Activated CD4-positive, CD25-positive, alpha-beta regulatory T cell treated with anti-CD3 and anti-CD28 coated beads, Interleukin-2, amount 50 U/mL, for 16 hours (primary cell): ENCODE data around the gene MRPL2.
A peak's percentile ranks its signal among the peaks of the same experiment; 100 is the strongest.
"Not testable (repeated sequence)": the region's sequence is repeated elsewhere in the genome, so short reads cannot be mapped to it uniquely, and the experiment has no call there.

Source experiments
- DNase-seq: peaks from one replicate; pipeline ENCODE4 v3.0.0-alpha.2; 2020; ENCODE audit warnings: low read depth, low spot score

The MRPL2 gene

DNA sequence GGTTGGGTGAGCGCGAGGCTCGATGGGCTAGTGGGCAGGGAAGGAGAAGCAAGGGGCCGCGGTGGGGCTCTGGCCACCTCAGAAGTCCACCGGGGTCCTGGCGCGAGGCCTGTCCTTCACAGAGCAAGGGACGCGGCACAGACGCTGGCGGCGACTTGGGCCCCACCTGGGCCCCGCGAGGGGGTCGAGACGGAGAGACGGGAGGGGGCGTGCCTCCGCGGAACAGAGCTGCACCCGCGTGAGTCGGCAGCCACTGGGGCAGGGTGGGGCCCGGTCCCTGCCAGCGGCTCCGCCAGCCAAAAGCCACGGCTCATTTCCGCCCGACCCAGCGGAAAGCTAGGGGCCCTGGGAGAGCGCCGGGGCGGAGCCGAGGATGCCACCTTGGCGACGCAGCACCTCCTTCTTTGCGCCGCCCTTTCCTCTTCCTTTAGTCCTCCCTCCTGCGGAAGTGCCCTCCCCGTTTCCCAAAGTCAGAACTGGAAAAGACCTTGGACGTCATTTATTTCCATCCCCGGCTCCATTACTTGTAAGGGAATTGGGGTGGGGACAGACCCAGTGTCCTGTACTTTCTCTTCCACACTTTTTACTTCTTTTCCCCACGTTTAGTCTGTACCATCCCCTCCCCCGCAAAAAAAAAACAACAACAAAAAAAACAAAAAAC is 5.6 kb downstream of the MRPL2 start, which contains the start of gene CUL7:
CUL7 (minus strand) TSS at position 307 of the 661 bp plus-strand sequence. CDS start 1,063 bp downstream, outside the sequence.
- peak; percentile 78 for DNase-seq

DNA sequence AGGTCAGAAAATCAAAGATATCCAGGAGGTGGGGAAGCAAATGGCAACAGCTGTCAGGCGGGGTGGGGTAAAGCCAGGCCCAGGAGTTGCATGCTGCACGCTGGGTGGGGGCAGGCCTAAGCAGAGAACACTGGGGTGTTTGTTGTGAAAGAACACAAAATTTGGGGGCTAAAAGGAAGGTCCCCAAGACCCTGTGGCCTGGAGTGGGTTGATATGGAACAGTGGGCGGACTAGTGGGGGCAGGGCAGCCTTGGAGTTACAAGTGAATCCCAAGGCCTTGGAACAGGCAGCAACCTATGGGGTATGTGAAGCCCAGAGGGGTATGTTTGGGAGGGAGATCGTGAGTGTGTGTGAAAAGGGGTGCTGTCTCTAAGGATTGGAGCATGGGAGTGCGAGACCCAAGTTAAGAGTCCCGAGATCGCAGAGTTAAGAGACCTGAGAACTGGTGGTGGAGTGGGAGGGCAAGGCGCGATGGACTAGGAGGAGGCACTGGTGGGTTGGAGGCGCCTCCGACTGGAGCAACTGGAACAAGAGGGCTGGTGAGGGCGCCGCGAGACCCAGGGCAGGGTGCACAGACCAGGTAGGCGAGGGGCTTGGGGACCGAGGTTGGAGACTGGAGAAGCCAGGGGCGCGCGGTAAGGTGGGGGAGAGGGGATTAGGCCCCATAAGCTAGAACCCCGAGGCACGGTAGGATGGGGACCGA is 6.2 kb downstream of the MRPL2 start:
- no peak for DNase-seq

- DNase-seq, result no peak
Observed at GRCh38 chr6:43052225-43052841, 6.9 kb downstream of the MRPL2 start.

DNA sequence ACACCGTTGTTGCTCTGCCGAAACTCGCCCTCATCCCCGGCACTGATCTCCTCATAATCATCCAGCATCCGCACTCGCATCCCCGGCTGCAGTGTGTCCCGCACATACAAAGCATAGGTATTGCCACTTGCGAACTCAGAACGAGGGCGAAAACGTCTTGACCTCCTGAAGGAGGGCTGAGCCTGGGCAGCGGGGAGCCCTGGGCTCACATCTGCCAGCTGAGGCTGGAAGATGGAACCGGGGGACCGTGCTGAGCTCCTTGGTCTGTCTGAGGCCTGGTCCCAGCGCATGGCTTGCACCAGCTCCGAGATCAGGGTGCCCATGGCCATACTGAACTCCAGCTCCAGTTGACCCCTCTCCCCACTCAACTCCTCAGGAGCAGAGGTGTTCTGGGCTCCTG is 8.3 kb downstream of the MRPL2 start:
- DNase-seq, result no peak

GRCh38 chr6:43047998-43048397 is 11.2 kb downstream of the MRPL2 start:
- no peak for DNase-seq

GRCh38 chr6:43045371-43045930 is 13.8 kb downstream of the MRPL2 start:
- no peak for DNase-seq

DNA sequence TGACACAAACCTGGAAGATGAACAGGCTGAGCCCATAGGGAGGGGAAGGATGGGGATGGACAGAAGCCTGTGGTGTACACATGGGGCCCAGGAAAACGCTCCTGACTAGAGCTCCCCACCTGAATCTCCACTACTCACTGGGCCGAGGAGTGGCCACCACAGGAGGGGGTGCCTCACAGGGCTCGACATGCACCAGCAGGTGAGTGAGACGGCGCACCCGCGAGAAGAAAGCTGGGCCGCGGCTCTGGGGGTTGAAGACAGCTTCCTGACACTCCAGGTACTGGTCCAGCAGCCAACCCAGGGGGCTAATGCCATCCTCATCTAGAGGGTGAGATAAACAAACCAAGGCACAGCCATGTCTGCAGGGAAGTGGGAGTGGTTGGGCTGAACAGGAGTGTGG is 15.9 kb downstream of the MRPL2 start:
- DNase-seq, result no peak

- not testable (repeated sequence) for DNase-seq
Observed at GRCh38 chr6:43041475-43041874, 17.8 kb downstream of the MRPL2 start.

- no peak for DNase-seq
Observed at GRCh38 chr6:43040542-43041257, 18.5 kb downstream of the MRPL2 start.

GRCh38 chr6:43038727-43039126 is 20.5 kb downstream of the MRPL2 start:
- DNase-seq, result no peak

GRCh38 chr6:43037706-43038105 is 21.5 kb downstream of the MRPL2 start:
- no peak for DNase-seq

DNA sequence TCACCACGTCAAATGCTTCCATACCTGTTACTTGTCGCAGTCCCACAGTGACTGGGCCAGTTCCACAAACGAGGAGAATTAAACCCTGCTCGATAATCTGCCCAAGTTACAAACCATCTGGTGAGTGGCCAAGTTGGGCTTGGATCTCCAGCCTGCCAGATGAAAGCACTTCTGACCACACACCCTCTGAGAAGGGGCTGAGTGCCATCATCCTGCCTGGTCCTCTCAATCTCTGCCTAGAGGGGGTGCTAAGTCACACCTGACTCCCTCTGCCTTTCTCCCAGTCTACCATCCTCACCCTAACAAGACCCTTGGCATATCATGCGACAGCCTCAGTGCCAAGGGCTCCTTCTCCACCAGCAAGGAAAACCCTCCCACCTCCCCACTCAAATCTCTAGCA is 22.0 kb downstream of the MRPL2 start:
- no peak for DNase-seq

- DNase-seq, result no peak
Observed at GRCh38 chr6:43036712-43037111, 22.5 kb downstream of the MRPL2 start.

- DNase-seq, result no peak
Observed at GRCh38 chr6:43035495-43036194, 23.6 kb downstream of the MRPL2 start.

GRCh38 chr6:43034190-43034525 is 25.1 kb downstream of the MRPL2 start:
- DNase-seq, result no peak

GRCh38 chr6:43033496-43034189 is 25.6 kb downstream of the MRPL2 start:
- DNase-seq, result no peak

- DNase-seq, result no peak
Observed at GRCh38 chr6:43032326-43032725, 26.9 kb downstream of the MRPL2 start.

GRCh38 chr6:43029120-43029519 is 30.1 kb downstream of the MRPL2 start:
- no peak for DNase-seq

- DNase-seq, result no peak
Observed at GRCh38 chr6:43026365-43026764, 32.9 kb downstream of the MRPL2 start.

- no peak for DNase-seq
Observed at GRCh38 chr6:43024436-43024835, 34.8 kb downstream of the MRPL2 start.
